ENCODE data around the gene PTH2. TPM values are rescaled to one million over a fixed set of nuclear protein-coding genes. Genes with fewer than 3 reads are reported as not detected.

PTH2 gene
- total and polyA plus RNA-seq, 2 donors (not counting 1 experiment from before 2014, with no cell fraction given): not detected

DNA sequence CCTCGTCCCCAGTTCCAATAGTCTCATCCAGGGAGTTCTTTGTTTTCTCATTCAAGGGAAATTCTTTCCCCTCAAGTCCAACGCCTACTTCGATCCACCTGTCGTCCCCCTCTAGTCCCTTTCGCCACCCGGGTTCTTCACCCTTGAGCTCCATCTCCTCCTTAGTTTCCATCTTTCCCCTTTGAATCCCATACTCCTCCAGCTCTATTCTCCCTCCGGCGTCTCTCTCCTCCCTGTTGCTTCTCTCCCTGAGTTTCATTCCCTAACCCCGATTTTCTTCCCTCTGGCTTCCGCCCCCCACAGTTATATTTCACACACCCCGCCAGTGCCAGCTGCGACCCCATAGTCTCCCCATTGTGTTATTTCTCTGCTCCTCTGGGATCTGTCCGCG, 18.7 kb upstream of the PTH2 start:
- Histone ChIP-seq H3K4me3 (replicated peaks in 1 of 4; ENCODE audit: control extremely low read depth in 1 of 4, insufficient read depth in 1 of 4, low read depth in 3 of 4, low read length in 4 of 4) (no peak overlapping the region), H2AFZ (ENCODE audit: low read length) (no peak overlapping the region), H3K36me3 (ENCODE audit: control insufficient read depth, insufficient read depth, low read length) (peaks cover under 1% of the 10 kb centered on the region), H3K27me3 (ENCODE audit: control insufficient read depth, insufficient read depth, low read length) (peaks cover 47% of the 10 kb centered on the region), H3K79me2 (ENCODE audit: control insufficient read depth, insufficient read depth, low read length) (no peaks in the 10 kb centered on the region), H4K20me1 (ENCODE audit: control insufficient read depth, extremely low read depth, insufficient read depth, low read length) (no peaks in the 10 kb centered on the region), H3K9me3 (ENCODE audit: control insufficient read depth, insufficient read depth, low read depth, low read length) (no peaks in the 10 kb centered on the region), H3K27ac (ENCODE audit: insufficient read depth, low read length) (no peak overlapping the region), H3K9ac (ENCODE audit: insufficient read depth, low read length) (no peak overlapping the region), H3K4me2 (ENCODE audit: extremely low read depth, insufficient read depth, low read length) (no peak overlapping the region), H3K4me1 (ENCODE audit: control insufficient read depth, extremely low read depth, insufficient read depth, low read length) (no peaks in the 10 kb centered on the region)
- DNase-seq (ENCODE audit: low read depth in 2 of 2): no peak
- TF ChIP-seq EZH2 (IDR thresholded peaks at IDR 0.05; ENCODE audit: low read length, missing control alignments): peak; percentile 80
- TF ChIP-seq CTCF (conservative IDR thresholded peaks at IDR 0.05 in 1 of 2, IDR thresholded peaks at IDR 0.05 in 1 of 2; ENCODE audit: low read depth in 1 of 2, low read length in 2 of 2): no peak

- Histone ChIP-seq H3K4me2 (ENCODE audit: extremely low read depth, insufficient read depth, low read length) (peak within 1 kb of the TSS; percentile 13), H2AFZ (ENCODE audit: low read length) (no peak within 1 kb of the TSS), H3K27ac (ENCODE audit: insufficient read depth, low read length) (no peak within 1 kb of the TSS), H3K9ac (ENCODE audit: insufficient read depth, low read length) (no peak within 1 kb of the TSS), H3K9me3 (ENCODE audit: control insufficient read depth, insufficient read depth, low read depth, low read length) (no peaks in the 10 kb centered on the region), H3K27me3 (ENCODE audit: control insufficient read depth, insufficient read depth, low read length) (peaks cover 49% of the 10 kb centered on the region), H4K20me1 (ENCODE audit: control insufficient read depth, extremely low read depth, insufficient read depth, low read length) (no peaks in the 10 kb centered on the region), H3K79me2 (ENCODE audit: control insufficient read depth, insufficient read depth, low read length) (no peaks in the 10 kb centered on the region), H3K4me3 (replicated peaks in 1 of 4; ENCODE audit: control extremely low read depth in 1 of 4, insufficient read depth in 1 of 4, low read depth in 3 of 4, low read length in 4 of 4) (no peak within 1 kb of the TSS), H3K4me1 (ENCODE audit: control insufficient read depth, extremely low read depth, insufficient read depth, low read length) (no peaks in the 10 kb centered on the region), H3K36me3 (ENCODE audit: control insufficient read depth, insufficient read depth, low read length) (no peaks in the 10 kb centered on the region)
- TF ChIP-seq CTCF (conservative IDR thresholded peaks at IDR 0.05 in 1 of 2, IDR thresholded peaks at IDR 0.05 in 1 of 2; ENCODE audit: low read depth in 1 of 2, low read length in 2 of 2) (no peak), EZH2 (IDR thresholded peaks at IDR 0.05; ENCODE audit: low read length, missing control alignments) (peak; percentile 67)
- no peak for DNase-seq (ENCODE audit: low read depth in 2 of 2)
These were observed 18.1 kb upstream of the PTH2 start, which contains the start of gene SLC17A7 for GRCh38 chr19:49441210-49441959. Gene SLC17A7, minus strand, starts transcription at chr19:49441527. Its CDS starts 148 bp downstream, at chr19:49441379.

GRCh38 chr19:49440439-49441209, 17.4 kb upstream of the PTH2 start:
- H3K36me3 ChIP-seq (ENCODE audit: control insufficient read depth, insufficient read depth, low read length): no peaks in the 10 kb centered on the region
- no peak for DNase-seq (ENCODE audit: low read depth in 2 of 2)
- H3K4me1 ChIP-seq (ENCODE audit: control insufficient read depth, extremely low read depth, insufficient read depth, low read length): no peaks in the 10 kb centered on the region
- no peaks in the 10 kb centered on the region for H3K79me2 ChIP-seq (ENCODE audit: control insufficient read depth, insufficient read depth, low read length)
- H2AFZ ChIP-seq (ENCODE audit: low read length): no peak overlapping the region
- peaks cover 57% of the 10 kb centered on the region for H3K27me3 ChIP-seq (ENCODE audit: control insufficient read depth, insufficient read depth, low read length)
- H4K20me1 ChIP-seq (ENCODE audit: control insufficient read depth, extremely low read depth, insufficient read depth, low read length): no peaks in the 10 kb centered on the region
- H3K9ac ChIP-seq (ENCODE audit: insufficient read depth, low read length): no peak overlapping the region
- TF ChIP-seq EZH2 (IDR thresholded peaks at IDR 0.05; ENCODE audit: low read length, missing control alignments) (peak; percentile 96), CTCF (conservative IDR thresholded peaks at IDR 0.05 in 1 of 2, IDR thresholded peaks at IDR 0.05 in 1 of 2; ENCODE audit: low read depth in 1 of 2, low read length in 2 of 2) (no peak)
- H3K4me2 ChIP-seq (ENCODE audit: extremely low read depth, insufficient read depth, low read length): no peak overlapping the region
- no peak overlapping the region for H3K27ac ChIP-seq (ENCODE audit: insufficient read depth, low read length)
- no peak overlapping the region for H3K4me3 ChIP-seq (replicated peaks in 1 of 4; ENCODE audit: control extremely low read depth in 1 of 4, insufficient read depth in 1 of 4, low read depth in 3 of 4, low read length in 4 of 4)
- no peaks in the 10 kb centered on the region for H3K9me3 ChIP-seq (ENCODE audit: control insufficient read depth, insufficient read depth, low read depth, low read length)
